ENCODE measurements around the gene FOSB. TPM values are rescaled to one million over a fixed set of nuclear protein-coding genes. Genes with fewer than 3 reads are reported as not detected.
"Not testable (repeated sequence)": the region's sequence is repeated elsewhere in the genome, so short reads cannot be mapped to it uniquely, and the experiment has no call there.

The FOSB gene
- polyA plus RNA-seq, result 48.1 TPM

- H3K4me3 Mint-ChIP-seq, result peak within 1 kb of the TSS; percentile 92 to 99 (median 98)
- no peaks in the 10 kb centered on the region for H3K36me3 Mint-ChIP-seq
- H3K27ac Mint-ChIP-seq, result peak within 1 kb of the TSS; percentile 99 to 100 (median 99)
- peaks cover 12 to 23% (median 17%) of the 10 kb centered on the region in 3 donors for H3K4me1 Mint-ChIP-seq
- H3K27me3 Mint-ChIP-seq, result peaks cover 17% of the 10 kb centered on the region
- no peaks in the 10 kb centered on the region for H3K9me3 Mint-ChIP-seq
Measured at GRCh38 chr19:45467456-45468158, at the start of gene FOSB. Gene FOSB (plus strand): TSS chr19:45467996. CDS start chr19:45468587, 591 bp downstream.

- H3K27me3 Mint-ChIP-seq, result no peaks in the 10 kb centered on the region
- H3K36me3 Mint-ChIP-seq, result peaks cover 12% of the 10 kb centered on the region
- peak overlapping the region in 2 of 4 donors; percentile 33 to 88 for H3K4me3 Mint-ChIP-seq
- H3K4me1 Mint-ChIP-seq, result peaks cover 19 to 39% (median 35%) of the 10 kb centered on the region in 3 donors
- H3K27ac Mint-ChIP-seq, result peak overlapping the region in 2 of 3 donors; percentile 63 to 85
- H3K9me3 Mint-ChIP-seq, result no peaks in the 10 kb centered on the region
Measured at GRCh38 chr19:45418802-45419201, 49.0 kb upstream of the FOSB start.

- Mint-ChIP-seq H3K27me3 (no peaks in the 10 kb centered on the region), H3K9me3 (no peaks in the 10 kb centered on the region), H3K36me3 (peaks cover 10% of the 10 kb centered on the region), H3K27ac (peak overlapping the region; percentile 63 to 85 (median 83)), H3K4me1 (peaks cover 25 to 43% (median 41%) of the 10 kb centered on the region in 3 donors), H3K4me3 (peak overlapping the region; percentile 41 to 88 (median 78))
Measured at GRCh38 chr19:45419396-45419795, 48.4 kb upstream of the FOSB start.

- Mint-ChIP-seq H3K4me1 (peaks cover 28 to 46% (median 44%) of the 10 kb centered on the region in 3 donors), H3K27me3 (no peaks in the 10 kb centered on the region), H3K4me3 (peak overlapping the region in 3 of 4 donors; percentile 70 to 88 (median 87)), H3K36me3 (peaks cover 8% of the 10 kb centered on the region), H3K9me3 (no peaks in the 10 kb centered on the region), H3K27ac (peak overlapping the region in 2 of 3 donors; percentile 83 to 85)
Measured at GRCh38 chr19:45419895-45420294, 47.9 kb upstream of the FOSB start.

- Mint-ChIP-seq H3K4me1 (peaks cover 28 to 46% (median 44%) of the 10 kb centered on the region in 3 donors), H3K9me3 (no peaks in the 10 kb centered on the region), H3K27me3 (no peaks in the 10 kb centered on the region), H3K36me3 (peaks cover 8% of the 10 kb centered on the region), H3K4me3 (peak overlapping the region in 1 of 4 donors; percentile 62), H3K27ac (peak overlapping the region in 2 of 3 donors; percentile 83 to 85)
Measured at GRCh38 chr19:45420356-45420755, 47.4 kb upstream of the FOSB start.

- H3K9me3 Mint-ChIP-seq, result no peaks in the 10 kb centered on the region
- peak overlapping the region in 1 of 3 donors; percentile 35 for H3K27ac Mint-ChIP-seq
- peaks cover 28 to 48% (median 45%) of the 10 kb centered on the region in 3 donors for H3K4me1 Mint-ChIP-seq
- H3K4me3 Mint-ChIP-seq, result peak overlapping the region in 3 of 4 donors; percentile 17 to 75 (median 62)
- H3K36me3 Mint-ChIP-seq, result peaks cover 8% of the 10 kb centered on the region
- no peaks in the 10 kb centered on the region for H3K27me3 Mint-ChIP-seq
Measured at GRCh38 chr19:45420871-45421270, 46.9 kb upstream of the FOSB start.

- peaks cover 28 to 47% (median 45%) of the 10 kb centered on the region in 3 donors for H3K4me1 Mint-ChIP-seq
Measured at GRCh38 chr19:45421947-45422498, 45.8 kb upstream of the FOSB start.

GRCh38 chr19:45423033-45423588 lies 44.7 kb upstream of the FOSB start:
- Mint-ChIP-seq H3K4me1 (peaks cover 28 to 50% (median 49%) of the 10 kb centered on the region in 3 donors), H3K9me3 (no peaks in the 10 kb centered on the region), H3K27me3 (peaks cover 4% of the 10 kb centered on the region), H3K36me3 (peaks cover 7% of the 10 kb centered on the region), H3K4me3 (peak overlapping the region; percentile 80 to 97 (median 94)), H3K27ac (peak overlapping the region; percentile 67 to 96 (median 88))

More at GRCh38 chr19:45421947-45422498, 45.8 kb upstream of the FOSB start:
- peak overlapping the region in 2 of 4 donors; percentile 0 to 22 for H3K4me3 Mint-ChIP-seq
- H3K27me3 Mint-ChIP-seq, result peaks cover 2% of the 10 kb centered on the region
- H3K36me3 Mint-ChIP-seq, result peaks cover 7% of the 10 kb centered on the region
- no peaks in the 10 kb centered on the region for H3K9me3 Mint-ChIP-seq
- H3K27ac Mint-ChIP-seq, result peak overlapping the region in 2 of 3 donors; percentile 63 to 71

- H3K9me3 Mint-ChIP-seq, result no peaks in the 10 kb centered on the region
- peaks cover 25 to 50% (median 49%) of the 10 kb centered on the region in 3 donors for H3K4me1 Mint-ChIP-seq
- H3K4me3 Mint-ChIP-seq, result peak within 1 kb of the TSS; percentile 80 to 97 (median 94)
- peaks cover 7% of the 10 kb centered on the region for H3K36me3 Mint-ChIP-seq
- H3K27me3 Mint-ChIP-seq, result peaks cover 8% of the 10 kb centered on the region
- H3K27ac Mint-ChIP-seq, result peak within 1 kb of the TSS; percentile 67 to 96 (median 88)
Measured at GRCh38 chr19:45423589-45424190, 44.1 kb upstream of the FOSB start, which contains the start of gene ERCC1. Gene ERCC1 (minus strand): TSS chr19:45423917. CDS start chr19:45423374, 543 bp downstream.

- peak overlapping the region; percentile 80 to 97 (median 94) for H3K4me3 Mint-ChIP-seq
- peaks cover 19 to 44% (median 42%) of the 10 kb centered on the region in 3 donors for H3K4me1 Mint-ChIP-seq
- peaks cover 7% of the 10 kb centered on the region for H3K36me3 Mint-ChIP-seq
- H3K27me3 Mint-ChIP-seq, result peaks cover 8% of the 10 kb centered on the region
- H3K9me3 Mint-ChIP-seq, result no peaks in the 10 kb centered on the region
- peak overlapping the region; percentile 31 to 96 (median 67) for H3K27ac Mint-ChIP-seq
Measured at GRCh38 chr19:45424191-45425058, 43.4 kb upstream of the FOSB start.

- Mint-ChIP-seq H3K9me3 (no peaks in the 10 kb centered on the region), H3K36me3 (no peaks in the 10 kb centered on the region), H3K27me3 (peaks cover 8% of the 10 kb centered on the region), H3K4me3 (peak overlapping the region; percentile 29 to 85 (median 74)), H3K4me1 (peaks cover 11 to 19% (median 18%) of the 10 kb centered on the region in 3 donors), H3K27ac (no peak overlapping the region)
Measured at GRCh38 chr19:45428384-45429231, 39.2 kb upstream of the FOSB start.

GRCh38 chr19:45429896-45430295 lies 37.9 kb upstream of the FOSB start:
- H3K4me1 Mint-ChIP-seq, H3K36me3 Mint-ChIP-seq, H3K27me3 Mint-ChIP-seq, H3K9me3 Mint-ChIP-seq, H3K27ac Mint-ChIP-seq: not testable (repeated sequence)
- peak overlapping the region in 2 of 4 donors; percentile 23 to 28 for H3K4me3 Mint-ChIP-seq

GRCh38 chr19:45431008-45431407 lies 36.8 kb upstream of the FOSB start:
- H3K4me1 Mint-ChIP-seq, H3K27me3 Mint-ChIP-seq, H3K9me3 Mint-ChIP-seq, H3K36me3 Mint-ChIP-seq: not testable (repeated sequence)
- peak overlapping the region in 1 of 4 donors; percentile 23 for H3K4me3 Mint-ChIP-seq
- peak overlapping the region in 1 of 3 donors; percentile 48 for H3K27ac Mint-ChIP-seq
